ENCODE data around the gene GRK3.
"Not testable (repeated sequence)": the region's sequence is repeated elsewhere in the genome, so short reads cannot be mapped to it uniquely, and the experiment has no call there.

GRK3 gene

DNA sequence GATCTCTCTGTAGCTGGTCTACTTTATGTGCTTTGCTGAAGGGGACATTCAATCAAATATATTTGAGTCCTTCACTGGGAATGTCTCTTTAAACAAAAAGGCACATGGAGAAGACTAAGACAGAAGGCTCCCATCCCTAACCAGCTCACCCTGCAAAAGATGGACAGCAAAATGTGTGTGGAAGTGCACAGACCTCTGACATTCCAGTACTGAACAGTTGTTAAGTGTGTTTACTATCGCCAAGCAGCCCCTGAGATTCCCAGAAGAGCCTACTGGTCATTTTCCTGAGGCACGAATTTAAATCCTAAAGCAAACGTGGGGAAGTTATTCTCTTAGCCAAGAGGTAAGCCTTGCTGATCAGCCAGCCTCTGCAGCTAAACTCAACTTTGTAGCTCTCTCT lies 50.3 kb downstream of the GRK3 start:
- H3K27me3 ChIP-seq (ENCODE audit: control insufficient read depth, insufficient read depth, low read length); H3K9me3 ChIP-seq (ENCODE audit: control insufficient read depth, insufficient read depth, low read length); H3K9ac ChIP-seq (ENCODE audit: low read depth, low read length); H3K36me3 ChIP-seq (ENCODE audit: control insufficient read depth, insufficient read depth, low read length); H3K4me1 ChIP-seq (ENCODE audit: control insufficient read depth, insufficient read depth, low read length); H3K4me3 ChIP-seq (ENCODE audit: low read depth, low read length): not testable (repeated sequence)

DNA sequence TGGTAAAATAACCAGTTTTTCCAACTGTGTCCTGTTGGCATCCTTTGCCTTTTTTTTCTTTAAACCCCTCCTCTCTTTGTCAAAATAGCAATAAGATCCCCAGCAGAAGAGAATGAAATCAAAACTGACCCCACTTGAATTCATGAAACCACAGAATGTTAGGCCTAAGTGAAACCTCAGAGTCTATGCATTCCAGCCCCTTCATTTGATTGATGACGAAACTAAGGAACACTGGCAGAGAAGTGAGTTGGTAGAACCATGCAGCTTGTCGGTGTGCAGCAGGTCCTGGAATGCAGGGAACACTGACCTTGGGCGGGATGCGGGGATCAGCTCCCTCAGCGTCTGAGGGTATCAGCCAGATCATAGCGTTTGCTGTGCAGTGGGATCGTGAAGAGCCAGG lies 57.5 kb downstream of the GRK3 start:
- Histone ChIP-seq H3K36me3 (ENCODE audit: control insufficient read depth, insufficient read depth, low read length) (no peaks in the 10 kb centered on the region), H3K9me3 (ENCODE audit: control insufficient read depth, insufficient read depth, low read length) (no peaks in the 10 kb centered on the region), H3K27me3 (ENCODE audit: control insufficient read depth, insufficient read depth, low read length) (no peaks in the 10 kb centered on the region), H3K4me3 (ENCODE audit: low read depth, low read length) (no peak overlapping the region), H3K4me1 (ENCODE audit: control insufficient read depth, insufficient read depth, low read length) (peaks cover 21% of the 10 kb centered on the region), H3K9ac (ENCODE audit: low read depth, low read length) (no peak overlapping the region)

DNA sequence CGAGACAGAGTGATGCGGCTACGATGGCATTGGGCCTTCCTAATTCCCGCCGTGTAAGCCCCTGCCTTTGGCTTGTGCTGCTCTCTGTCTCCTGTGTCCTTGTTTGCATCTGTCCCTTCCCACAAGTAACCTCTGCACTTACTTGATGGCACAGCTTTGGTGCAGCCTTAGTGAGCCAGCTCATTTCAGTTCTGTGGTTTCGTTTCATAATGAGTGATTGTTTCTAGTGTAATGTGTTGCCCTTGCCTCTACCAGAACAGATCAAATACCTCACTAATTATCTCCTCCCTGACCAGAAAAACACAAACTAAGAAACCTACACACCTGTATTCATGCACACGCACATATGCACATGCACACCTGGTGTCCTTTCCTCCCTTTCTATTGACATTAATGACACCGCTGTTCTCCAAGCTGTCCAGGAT lies 58.8 kb downstream of the GRK3 start:
- H3K4me1 ChIP-seq (ENCODE audit: control insufficient read depth, insufficient read depth, low read length), result peaks cover 21% of the 10 kb centered on the region
- H3K27me3 ChIP-seq (ENCODE audit: control insufficient read depth, insufficient read depth, low read length), result no peaks in the 10 kb centered on the region
- no peaks in the 10 kb centered on the region for H3K9me3 ChIP-seq (ENCODE audit: control insufficient read depth, insufficient read depth, low read length)
- no peak overlapping the region for H3K9ac ChIP-seq (ENCODE audit: low read depth, low read length)
- H3K36me3 ChIP-seq (ENCODE audit: control insufficient read depth, insufficient read depth, low read length), result no peaks in the 10 kb centered on the region
- no peak overlapping the region for H3K4me3 ChIP-seq (ENCODE audit: low read depth, low read length)

DNA sequence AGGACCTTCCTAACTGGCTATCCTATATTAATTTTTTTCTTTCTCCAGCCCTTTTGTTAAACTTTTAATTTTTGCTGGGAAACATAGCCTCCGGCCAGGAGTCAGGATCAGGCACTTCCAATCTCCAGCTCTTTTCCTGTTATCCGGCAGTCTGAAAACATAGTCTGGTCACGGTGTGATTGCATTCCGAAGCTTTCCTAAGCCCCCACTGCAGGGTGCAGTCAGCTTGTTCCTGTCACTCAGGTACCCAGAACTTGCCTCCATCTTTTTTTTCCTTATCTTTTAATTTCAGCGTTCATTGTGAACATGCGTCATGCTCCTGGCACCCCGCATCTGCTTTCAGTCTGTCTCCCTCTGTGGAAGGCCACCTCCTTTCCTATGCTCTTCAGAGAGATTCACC lies 59.4 kb downstream of the GRK3 start:
- no peaks in the 10 kb centered on the region for H3K9me3 ChIP-seq (ENCODE audit: control insufficient read depth, insufficient read depth, low read length)
- H3K27me3 ChIP-seq (ENCODE audit: control insufficient read depth, insufficient read depth, low read length), result no peaks in the 10 kb centered on the region
- H3K9ac ChIP-seq (ENCODE audit: low read depth, low read length), result no peak overlapping the region
- peaks cover 21% of the 10 kb centered on the region for H3K4me1 ChIP-seq (ENCODE audit: control insufficient read depth, insufficient read depth, low read length)
- no peak overlapping the region for H3K4me3 ChIP-seq (ENCODE audit: low read depth, low read length)
- no peaks in the 10 kb centered on the region for H3K36me3 ChIP-seq (ENCODE audit: control insufficient read depth, insufficient read depth, low read length)

GRCh38 chr22:25624476-25624875 lies 60.0 kb downstream of the GRK3 start:
- Histone ChIP-seq H3K9ac (ENCODE audit: low read depth, low read length) (no peak overlapping the region), H3K4me3 (ENCODE audit: low read depth, low read length) (no peak overlapping the region), H3K4me1 (ENCODE audit: control insufficient read depth, insufficient read depth, low read length) (peaks cover 21% of the 10 kb centered on the region), H3K27me3 (ENCODE audit: control insufficient read depth, insufficient read depth, low read length) (no peaks in the 10 kb centered on the region), H3K9me3 (ENCODE audit: control insufficient read depth, insufficient read depth, low read length) (no peaks in the 10 kb centered on the region), H3K36me3 (ENCODE audit: control insufficient read depth, insufficient read depth, low read length) (no peaks in the 10 kb centered on the region)

DNA sequence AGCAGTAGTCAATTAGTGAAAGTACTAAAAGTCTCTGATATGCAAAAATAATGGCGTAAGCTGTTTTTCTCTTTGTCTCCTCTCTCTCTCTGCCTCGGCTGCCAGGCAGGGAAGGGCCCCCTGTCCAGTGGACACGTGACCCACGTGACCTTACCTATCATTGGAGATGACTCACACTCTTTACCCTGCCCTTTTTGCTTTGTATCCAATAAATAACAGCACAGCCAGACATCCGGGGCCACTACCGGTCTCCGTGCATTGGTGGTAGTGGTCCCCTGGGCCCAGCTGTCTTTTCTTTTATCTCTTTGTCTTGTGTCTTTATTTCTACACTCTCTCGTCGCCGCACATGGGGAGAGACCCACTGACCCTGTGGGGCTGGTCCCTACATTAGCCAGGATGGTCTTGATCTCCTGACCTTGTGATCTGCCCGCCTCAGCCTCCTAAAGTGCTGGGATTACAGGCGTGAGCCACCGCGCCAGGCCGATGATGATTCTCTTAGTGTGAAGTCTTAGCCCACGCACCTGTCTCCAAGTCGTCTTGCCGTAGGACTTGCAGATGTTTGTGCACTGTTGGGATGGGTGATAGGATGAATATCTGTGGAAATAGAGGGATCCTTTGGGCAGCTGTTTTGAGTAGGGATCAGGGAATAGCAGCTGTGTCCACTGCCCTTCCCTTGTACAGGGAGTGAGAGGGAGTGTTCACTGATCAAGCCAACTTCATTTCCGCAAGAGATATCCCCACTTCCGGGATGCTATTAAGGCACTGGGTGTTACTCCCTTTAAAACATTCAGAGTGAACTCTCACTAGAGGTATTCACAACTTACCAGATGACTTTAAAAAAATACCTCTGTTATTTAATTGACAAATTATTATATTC lies 61.5 kb downstream of the GRK3 start:
- H3K9me3 ChIP-seq (ENCODE audit: control insufficient read depth, insufficient read depth, low read length); H3K9ac ChIP-seq (ENCODE audit: low read depth, low read length); H3K36me3 ChIP-seq (ENCODE audit: control insufficient read depth, insufficient read depth, low read length); H3K27me3 ChIP-seq (ENCODE audit: control insufficient read depth, insufficient read depth, low read length); H3K4me3 ChIP-seq (ENCODE audit: low read depth, low read length): not testable (repeated sequence)
- H3K4me1 ChIP-seq (ENCODE audit: control insufficient read depth, insufficient read depth, low read length), result peaks cover 11% of the 10 kb centered on the region

DNA sequence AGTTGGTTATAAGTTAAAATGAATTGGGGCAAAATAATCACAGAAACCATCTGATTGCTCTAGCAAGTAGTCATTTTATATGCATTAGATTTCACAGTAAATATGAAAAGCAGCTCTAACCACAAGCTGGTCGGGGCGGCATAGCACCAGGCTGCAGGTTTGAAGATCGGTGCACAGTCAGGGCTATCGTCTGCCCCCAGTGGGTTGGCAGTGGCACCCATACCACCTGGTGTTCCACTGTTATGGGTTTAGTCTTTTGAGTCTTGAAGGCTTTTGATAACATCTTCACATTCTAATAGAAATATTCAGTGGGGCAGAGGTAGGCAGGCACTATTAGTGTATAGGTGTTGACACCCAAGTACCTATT lies 62.1 kb downstream of the GRK3 start:
- Histone ChIP-seq H3K9me3 (ENCODE audit: control insufficient read depth, insufficient read depth, low read length) (no peaks in the 10 kb centered on the region), H3K4me1 (ENCODE audit: control insufficient read depth, insufficient read depth, low read length) (peaks cover 5% of the 10 kb centered on the region), H3K27me3 (ENCODE audit: control insufficient read depth, insufficient read depth, low read length) (no peaks in the 10 kb centered on the region), H3K9ac (ENCODE audit: low read depth, low read length) (no peak overlapping the region), H3K4me3 (ENCODE audit: low read depth, low read length) (no peak overlapping the region), H3K36me3 (ENCODE audit: control insufficient read depth, insufficient read depth, low read length) (no peaks in the 10 kb centered on the region)

DNA sequence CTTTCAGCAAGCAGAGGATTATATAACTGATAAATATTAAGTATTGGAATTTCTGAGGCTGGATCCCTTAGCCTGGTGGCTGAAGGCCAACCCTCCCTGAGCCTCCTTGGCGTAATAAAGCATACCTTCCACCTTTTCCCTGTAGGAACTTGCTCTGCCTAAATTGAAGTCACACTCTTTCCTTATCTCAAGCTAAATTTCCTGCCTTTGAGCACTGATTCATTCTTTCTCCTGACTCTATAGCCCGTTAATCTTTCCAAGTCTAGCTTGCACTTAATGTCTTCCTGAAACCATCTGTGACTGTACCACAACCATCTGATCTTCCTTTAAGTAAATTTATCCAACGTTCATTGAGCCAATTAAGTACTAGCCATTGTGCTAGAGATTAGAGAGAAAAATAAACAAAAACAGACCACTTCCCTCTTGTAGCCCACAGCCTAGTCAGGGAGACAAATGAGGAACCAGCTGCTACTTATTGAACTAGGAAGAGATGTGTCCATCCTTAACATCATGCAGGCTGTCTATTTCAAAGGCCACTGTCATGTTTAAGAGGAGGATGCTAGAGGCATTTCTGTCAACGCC lies 62.9 kb downstream of the GRK3 start:
- Histone ChIP-seq H3K9ac (ENCODE audit: low read depth, low read length) (no peak overlapping the region), H3K27me3 (ENCODE audit: control insufficient read depth, insufficient read depth, low read length) (no peaks in the 10 kb centered on the region), H3K4me1 (ENCODE audit: control insufficient read depth, insufficient read depth, low read length) (peaks cover under 1% of the 10 kb centered on the region), H3K9me3 (ENCODE audit: control insufficient read depth, insufficient read depth, low read length) (no peaks in the 10 kb centered on the region), H3K4me3 (ENCODE audit: low read depth, low read length) (no peak overlapping the region), H3K36me3 (ENCODE audit: control insufficient read depth, insufficient read depth, low read length) (no peaks in the 10 kb centered on the region)

DNA sequence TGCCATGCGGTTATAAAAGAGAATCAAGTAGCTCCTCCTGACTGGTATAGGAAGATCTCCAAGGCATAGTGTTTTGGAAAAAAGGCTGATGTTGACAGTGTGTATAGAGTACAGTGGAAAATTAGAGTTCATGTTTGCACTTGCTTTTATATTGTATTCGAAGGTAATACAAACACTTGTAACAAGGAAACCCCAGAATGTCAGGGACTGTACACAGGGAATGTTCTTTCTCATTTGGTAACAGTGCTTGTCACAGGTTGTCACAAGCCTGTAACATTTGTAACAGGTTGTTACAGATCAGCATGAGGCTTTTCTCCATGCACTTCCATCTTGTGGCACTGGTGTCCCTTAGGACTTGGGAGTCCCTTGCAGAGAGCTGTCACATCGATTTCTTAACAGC lies 64.0 kb downstream of the GRK3 start:
- Histone ChIP-seq H3K4me3 (ENCODE audit: low read depth, low read length) (no peak overlapping the region), H3K4me1 (ENCODE audit: control insufficient read depth, insufficient read depth, low read length) (no peaks in the 10 kb centered on the region), H3K9ac (ENCODE audit: low read depth, low read length) (no peak overlapping the region), H3K9me3 (ENCODE audit: control insufficient read depth, insufficient read depth, low read length) (no peaks in the 10 kb centered on the region), H3K27me3 (ENCODE audit: control insufficient read depth, insufficient read depth, low read length) (no peaks in the 10 kb centered on the region), H3K36me3 (ENCODE audit: control insufficient read depth, insufficient read depth, low read length) (no peaks in the 10 kb centered on the region)

DNA sequence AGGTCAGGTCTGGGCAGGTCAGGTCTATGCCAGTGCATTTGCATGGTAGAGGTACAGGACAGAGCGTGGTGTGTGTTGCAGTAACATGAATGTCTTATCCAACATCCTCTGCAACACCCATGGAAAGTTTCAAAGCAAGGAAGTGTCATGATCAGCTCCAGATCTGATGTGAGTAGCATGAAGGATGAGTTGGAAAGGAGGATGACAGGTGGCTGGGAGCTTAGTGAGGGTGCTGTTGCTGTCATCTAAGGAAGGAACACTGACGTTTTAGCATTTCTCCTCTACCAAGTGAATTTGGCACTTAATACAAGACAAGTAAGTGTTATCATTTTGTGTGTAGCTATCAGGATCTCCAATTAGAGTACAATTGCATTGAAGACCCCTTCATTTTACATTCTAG lies 65.1 kb downstream of the GRK3 start:
- Histone ChIP-seq H3K36me3 (ENCODE audit: control insufficient read depth, insufficient read depth, low read length) (no peaks in the 10 kb centered on the region), H3K9me3 (ENCODE audit: control insufficient read depth, insufficient read depth, low read length) (no peaks in the 10 kb centered on the region), H3K9ac (ENCODE audit: low read depth, low read length) (no peak overlapping the region), H3K27me3 (ENCODE audit: control insufficient read depth, insufficient read depth, low read length) (no peaks in the 10 kb centered on the region), H3K4me3 (ENCODE audit: low read depth, low read length) (no peak overlapping the region), H3K4me1 (ENCODE audit: control insufficient read depth, insufficient read depth, low read length) (no peaks in the 10 kb centered on the region)

- Histone ChIP-seq H3K4me1 (ENCODE audit: control insufficient read depth, insufficient read depth, low read length) (no peaks in the 10 kb centered on the region), H3K4me3 (ENCODE audit: low read depth, low read length) (no peak overlapping the region), H3K9ac (ENCODE audit: low read depth, low read length) (no peak overlapping the region), H3K27me3 (ENCODE audit: control insufficient read depth, insufficient read depth, low read length) (no peaks in the 10 kb centered on the region), H3K36me3 (ENCODE audit: control insufficient read depth, insufficient read depth, low read length) (no peaks in the 10 kb centered on the region), H3K9me3 (ENCODE audit: control insufficient read depth, insufficient read depth, low read length) (no peaks in the 10 kb centered on the region)
These were observed 66.0 kb downstream of the GRK3 start for GRCh38 chr22:25630447-25630846.

- Histone ChIP-seq H3K27me3 (ENCODE audit: control insufficient read depth, insufficient read depth, low read length) (no peaks in the 10 kb centered on the region), H3K4me1 (ENCODE audit: control insufficient read depth, insufficient read depth, low read length) (no peaks in the 10 kb centered on the region), H3K36me3 (ENCODE audit: control insufficient read depth, insufficient read depth, low read length) (no peaks in the 10 kb centered on the region), H3K4me3 (ENCODE audit: low read depth, low read length) (no peak overlapping the region), H3K9me3 (ENCODE audit: control insufficient read depth, insufficient read depth, low read length) (no peaks in the 10 kb centered on the region), H3K9ac (ENCODE audit: low read depth, low read length) (no peak overlapping the region)
These were observed 71.8 kb downstream of the GRK3 start for GRCh38 chr22:25636323-25636722.

Data from iPS-15b (cell line).